SK-N-SH treated with all-trans-retinoic acid at 6 μM for 48 hours (cell line): Measurements from ENCODE around the gene EMC8.

Experiments
- ARNTL ChIP-seq: fragments of 450-650 bp; formaldehyde crosslinking; IDR thresholded peaks from 2 replicates; pipeline ENCODE4 v1.5.0; 2020; ENCODE audit warnings: low read depth, mild to moderate bottlenecking, moderate library complexity, borderline replicate concordance
- CSDC2 ChIP-seq: fragments of 250-450 bp; sonication (Bioruptor Pico); IDR thresholded peaks from 2 replicates; pipeline ENCODE4 v1.5.0; 2020; ENCODE audit warnings: mild to moderate bottlenecking, moderate library complexity
- ESRRG ChIP-seq: fragments of 250-450 bp; sonication (Bioruptor Pico); IDR thresholded peaks from 2 replicates; pipeline ENCODE4 v1.6.1; 2021; ENCODE audit warnings: mild to moderate bottlenecking
- RARB ChIP-seq: fragments of 250-450 bp; sonication (Bioruptor Pico); IDR thresholded peaks from 2 replicates; pipeline ENCODE4 v1.8.0; 2021; ENCODE audit warnings: mild to moderate bottlenecking, moderate library complexity
- SNAI2 ChIP-seq: fragments of 250-450 bp; sonication (Bioruptor Pico); IDR thresholded peaks from 2 replicates; pipeline ENCODE4 v1.5.0; 2020; ENCODE audit warnings: mild to moderate bottlenecking, moderate library complexity
- TCF4 ChIP-seq: fragments of 250-450 bp; sonication (Bioruptor Pico); IDR thresholded peaks from 2 replicates; pipeline ENCODE4 v1.8.0; 2021; ENCODE audit warnings: mild to moderate bottlenecking, moderate library complexity, borderline replicate concordance
- ZFP3 ChIP-seq: fragments of 250-450 bp; sonication (Bioruptor Pico); IDR thresholded peaks from 2 replicates; pipeline ENCODE4 v1.5.0; 2020; ENCODE audit warnings: mild to moderate bottlenecking, moderate library complexity

DNA sequence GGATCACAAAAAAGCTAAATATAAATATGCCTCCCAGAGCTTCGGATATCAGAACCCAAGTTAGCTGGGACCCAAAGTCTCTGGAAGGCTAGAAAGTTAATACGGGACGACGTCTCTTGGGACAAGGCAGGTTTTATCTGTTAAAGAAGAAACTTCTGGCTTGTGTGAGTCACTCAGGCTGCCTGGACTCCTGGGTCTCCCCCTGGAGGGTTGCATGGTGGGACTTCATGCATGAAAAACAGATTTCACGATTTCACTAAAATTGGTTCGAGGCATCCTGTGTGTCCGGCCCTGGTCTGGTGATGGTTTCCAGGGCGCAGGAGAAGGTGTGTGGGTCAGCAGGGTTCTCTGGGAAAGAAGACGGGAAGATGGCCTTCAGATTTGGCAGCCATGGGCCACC, 47.1 kb upstream of the EMC8 start:
- TF ChIP-seq ZFP3 (no peak), ARNTL (CRISPR knock-in tag) (no peak), RARB (CRISPR knock-in tag) (no peak), SNAI2 (CRISPR knock-in tag) (no peak), ESRRG (CRISPR knock-in tag) (no peak), TCF4 (CRISPR knock-in tag) (no peak), CSDC2 (no peak)
